ENCODE measurements around the gene TMEM117.
"Not testable (repeated sequence)": the region's sequence is repeated elsewhere in the genome, so short reads cannot be mapped to it uniquely, and the experiment has no call there.

TMEM117 gene

DNA sequence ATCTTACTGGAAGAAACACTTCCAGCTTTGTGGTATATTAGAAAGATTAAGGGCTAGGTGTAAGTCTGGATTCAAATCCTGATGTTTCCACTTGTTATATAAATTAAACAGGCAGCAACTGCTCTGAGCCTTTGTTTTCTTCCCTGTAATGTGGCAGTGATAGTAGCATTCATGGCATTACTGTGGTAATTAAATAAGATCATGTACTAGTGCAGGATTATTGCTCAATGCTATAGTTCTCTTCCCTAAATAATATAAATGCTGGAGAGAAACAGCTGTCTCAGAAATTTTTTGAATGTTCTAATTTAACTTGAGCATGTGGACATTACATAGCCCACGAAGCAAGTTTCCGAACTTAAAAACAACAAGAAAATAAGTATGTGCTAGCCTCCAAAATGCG lies 5.4 kb downstream of the TMEM117 start:
- DNase-seq = no peak

DNA sequence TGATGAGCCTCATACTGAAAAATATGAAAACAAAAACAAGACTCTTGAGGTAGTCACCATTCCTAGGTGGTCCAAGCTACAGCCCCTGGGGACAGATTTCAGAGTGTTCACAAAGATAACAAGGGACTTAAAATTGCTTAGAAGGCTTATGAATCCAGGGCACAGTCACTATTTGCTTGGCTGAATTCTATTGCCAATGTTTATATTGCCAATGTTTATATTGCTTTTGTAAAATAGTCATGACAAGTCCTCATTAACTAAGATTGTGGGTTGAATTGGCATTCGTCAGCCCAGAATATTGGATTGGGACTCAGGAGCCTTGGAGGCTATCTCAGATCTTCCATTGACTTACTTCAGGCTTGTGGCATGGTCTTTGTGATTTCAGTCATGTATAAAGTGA lies 6.4 kb downstream of the TMEM117 start:
- DNase-seq = no peak

DNA sequence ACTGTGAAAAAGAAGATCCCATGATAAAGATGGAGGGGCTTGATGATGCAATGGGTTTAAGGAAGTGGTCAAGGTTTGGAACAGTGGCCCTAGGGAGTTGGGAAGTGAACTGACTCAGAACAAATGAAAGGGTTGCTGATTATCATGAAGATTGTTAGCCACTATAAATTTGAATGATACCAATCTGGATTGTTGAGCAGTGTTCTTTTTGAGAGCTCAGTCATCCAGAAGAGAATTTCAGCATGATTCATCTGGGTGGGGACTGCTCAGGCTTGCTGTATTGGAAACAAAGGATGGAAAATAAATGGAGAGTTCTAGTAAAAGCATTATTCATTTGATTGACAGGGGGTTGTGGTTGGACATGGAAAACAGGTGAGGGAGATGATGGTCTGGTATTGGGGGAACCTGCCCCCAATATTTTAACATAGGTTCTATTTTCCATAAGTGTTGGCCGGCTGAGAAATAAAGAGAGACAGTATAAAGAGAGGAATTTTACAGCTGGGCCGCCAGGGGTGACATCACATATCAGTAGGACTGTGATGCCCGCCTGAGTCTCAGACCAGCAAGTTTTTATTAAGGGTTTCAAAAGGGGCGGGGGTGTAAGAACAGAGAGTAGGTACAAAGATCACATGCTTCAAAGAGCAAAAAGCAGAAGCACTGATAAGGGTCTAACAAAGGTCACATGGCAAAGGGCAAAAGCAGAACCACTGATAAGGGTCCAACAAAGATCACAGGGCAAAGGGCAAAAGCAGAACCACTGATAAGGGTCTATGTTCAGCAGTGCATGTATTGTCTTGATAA lies 11.7 kb downstream of the TMEM117 start:
- DNase-seq = not testable (repeated sequence)

DNA sequence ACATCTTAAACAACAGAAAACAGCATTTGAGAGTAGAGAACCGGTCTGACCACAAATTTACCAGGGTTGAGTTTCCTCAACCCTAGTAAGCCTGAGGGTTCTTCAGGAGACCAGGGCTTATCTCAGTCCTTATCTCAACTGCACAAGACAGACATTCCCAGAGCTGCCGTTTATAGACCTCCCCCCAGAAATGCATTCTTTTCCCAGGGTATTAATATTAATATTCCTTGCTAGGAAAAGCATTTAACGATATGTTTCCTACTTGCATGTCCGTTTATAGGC lies 12.3 kb downstream of the TMEM117 start:
- DNase-seq = no peak

DNA sequence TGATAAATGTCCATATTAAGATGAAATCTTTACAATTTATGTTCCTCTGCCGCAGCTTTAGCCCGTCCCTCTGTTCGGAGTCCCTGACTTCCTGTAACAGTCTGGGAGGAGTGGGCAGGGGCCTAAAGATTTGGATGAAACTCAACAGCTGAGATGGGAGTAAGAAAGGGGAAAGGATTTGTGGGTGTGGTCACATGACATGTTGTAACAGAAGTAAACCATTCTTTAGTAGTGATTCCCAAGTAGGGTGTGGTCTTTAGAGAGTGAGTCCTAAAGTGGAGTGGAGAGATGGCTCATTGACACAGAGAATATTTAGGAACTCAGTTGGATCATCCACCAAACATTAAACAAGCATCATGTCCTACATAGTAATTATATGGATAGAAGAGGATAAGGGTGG lies 12.9 kb downstream of the TMEM117 start:
- no peak for DNase-seq

DNA sequence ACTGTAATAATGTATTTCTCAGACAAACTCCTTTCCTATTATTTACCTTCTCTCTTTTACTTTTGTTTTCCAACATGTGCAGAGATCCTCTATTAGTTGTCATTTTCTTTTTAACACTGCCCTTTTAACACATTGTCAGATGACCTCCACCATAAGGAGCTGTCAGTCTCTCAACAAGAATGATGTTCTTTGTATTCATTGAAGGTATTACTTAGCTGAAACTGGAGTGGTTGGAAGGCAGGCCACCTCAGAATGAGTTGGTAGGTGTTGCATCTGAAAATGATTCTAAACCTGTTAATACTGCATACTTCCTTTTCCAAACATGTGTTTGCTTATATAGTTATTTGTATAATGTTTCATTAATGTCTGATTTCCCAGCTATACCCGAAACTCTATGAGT lies 16.9 kb downstream of the TMEM117 start:
- DNase-seq = no peak

DNA sequence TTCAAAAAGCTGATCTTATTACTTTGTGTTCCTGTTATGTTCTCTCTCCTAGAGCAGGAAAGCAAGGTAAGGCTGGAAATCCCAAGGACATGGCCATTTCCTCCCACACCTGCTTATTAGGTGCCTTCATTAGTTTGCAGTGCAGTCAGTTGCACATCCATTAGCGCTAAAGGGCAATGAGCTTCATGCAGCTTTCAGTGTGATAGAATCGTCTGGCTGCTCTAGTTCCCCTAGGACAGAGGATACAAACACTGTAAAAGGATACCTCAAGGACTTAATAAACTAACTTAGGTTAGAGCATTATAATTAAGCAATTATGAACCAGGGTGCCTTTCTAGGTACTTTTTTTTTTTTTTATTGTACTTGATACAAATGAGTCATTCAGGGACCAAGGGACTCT lies 21.1 kb downstream of the TMEM117 start:
- DNase-seq = no peak

DNA sequence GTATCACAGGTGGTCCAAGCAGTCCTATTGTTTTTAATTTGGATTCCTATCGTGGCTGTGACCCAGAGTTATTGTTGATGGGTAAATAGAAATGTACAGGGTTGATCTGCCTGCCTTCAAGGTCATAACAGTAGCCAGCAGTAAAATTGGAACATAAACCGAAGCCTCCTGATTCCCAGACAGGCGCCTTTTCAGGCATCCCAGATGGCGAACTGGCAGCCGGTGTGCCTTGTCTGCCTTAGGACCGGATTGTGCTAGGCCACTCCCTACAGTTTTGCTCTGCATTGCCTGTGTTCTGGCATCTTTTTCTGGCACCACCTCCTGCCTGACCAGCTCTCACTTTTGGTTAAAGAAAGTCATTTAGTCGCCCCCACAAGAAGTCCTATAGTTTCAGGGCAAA lies 22.2 kb downstream of the TMEM117 start:
- DNase-seq = no peak

DNA sequence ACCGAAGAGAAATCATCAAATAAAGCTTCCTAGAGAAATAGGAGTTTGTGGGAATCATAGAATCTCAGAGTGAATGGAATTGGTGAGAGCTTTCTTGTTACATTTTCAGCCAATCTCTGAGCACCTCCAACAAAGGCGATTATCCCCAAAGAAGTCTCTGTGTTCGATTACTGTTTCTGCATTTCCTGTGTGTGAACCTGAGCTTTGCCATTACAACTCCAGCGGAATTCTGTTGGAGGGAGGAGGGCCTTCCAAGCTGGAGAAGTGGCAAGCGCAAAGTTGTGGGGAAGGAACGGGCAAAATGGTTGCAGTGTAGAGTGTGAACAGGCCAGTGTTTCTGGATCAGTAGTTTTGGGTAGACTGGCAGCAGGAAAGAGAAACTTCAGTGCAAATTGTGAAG lies 23.1 kb downstream of the TMEM117 start:
- no peak for DNase-seq

DNA sequence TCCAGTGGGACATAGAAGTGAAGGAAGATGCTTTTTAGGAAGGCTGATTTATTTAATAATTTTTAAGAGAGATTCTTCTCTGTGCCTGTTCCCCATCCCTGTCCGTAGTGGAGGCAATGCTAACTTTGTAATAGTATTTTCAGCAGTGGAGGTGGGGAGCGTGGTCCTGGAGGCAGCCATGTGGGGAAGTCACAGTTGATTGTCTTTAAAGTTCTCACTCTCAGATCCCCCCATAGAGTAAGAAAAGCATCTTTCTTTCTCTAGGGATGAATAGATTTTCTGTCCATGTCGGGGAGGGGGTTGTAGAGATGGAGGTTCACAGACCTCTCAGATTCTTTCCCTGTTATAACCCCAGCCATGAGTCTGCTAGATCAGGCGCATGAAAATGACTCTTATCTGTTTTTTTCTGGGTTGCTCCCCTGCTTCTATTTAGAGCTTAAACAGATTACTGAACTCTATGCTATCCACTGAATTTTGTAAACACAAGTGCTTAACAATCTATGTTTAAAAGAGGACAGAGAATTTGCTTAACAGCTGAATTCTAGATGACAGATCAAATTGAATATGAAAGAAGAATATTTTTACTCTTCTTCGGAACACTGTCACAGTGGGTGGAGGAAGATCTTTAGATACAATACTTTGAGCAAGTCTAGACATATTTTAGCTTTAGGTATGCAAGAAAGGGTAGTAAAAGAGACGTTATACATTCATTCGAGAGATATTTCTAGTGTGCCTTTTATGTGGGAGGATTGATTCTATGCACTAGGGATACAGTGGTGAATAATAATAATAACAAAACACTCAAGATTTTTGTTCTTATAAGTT lies 25.3 kb downstream of the TMEM117 start:
- no peak for DNase-seq

DNA sequence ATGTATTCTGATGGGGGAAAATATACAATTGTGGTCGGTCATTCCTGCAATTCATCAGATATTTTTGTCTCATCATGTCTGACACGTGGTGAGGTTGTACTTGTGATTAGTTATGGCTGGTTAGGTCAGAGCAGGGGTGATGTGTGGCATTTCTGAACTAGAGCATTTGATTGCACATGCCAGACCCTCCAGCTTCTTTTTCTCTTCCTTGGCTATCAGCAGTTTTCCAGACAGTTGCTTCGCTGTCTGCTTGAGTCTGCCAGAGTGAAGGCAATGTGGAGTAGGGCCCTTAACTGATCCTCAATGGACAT lies 25.9 kb downstream of the TMEM117 start:
- DNase-seq = no peak

DNA sequence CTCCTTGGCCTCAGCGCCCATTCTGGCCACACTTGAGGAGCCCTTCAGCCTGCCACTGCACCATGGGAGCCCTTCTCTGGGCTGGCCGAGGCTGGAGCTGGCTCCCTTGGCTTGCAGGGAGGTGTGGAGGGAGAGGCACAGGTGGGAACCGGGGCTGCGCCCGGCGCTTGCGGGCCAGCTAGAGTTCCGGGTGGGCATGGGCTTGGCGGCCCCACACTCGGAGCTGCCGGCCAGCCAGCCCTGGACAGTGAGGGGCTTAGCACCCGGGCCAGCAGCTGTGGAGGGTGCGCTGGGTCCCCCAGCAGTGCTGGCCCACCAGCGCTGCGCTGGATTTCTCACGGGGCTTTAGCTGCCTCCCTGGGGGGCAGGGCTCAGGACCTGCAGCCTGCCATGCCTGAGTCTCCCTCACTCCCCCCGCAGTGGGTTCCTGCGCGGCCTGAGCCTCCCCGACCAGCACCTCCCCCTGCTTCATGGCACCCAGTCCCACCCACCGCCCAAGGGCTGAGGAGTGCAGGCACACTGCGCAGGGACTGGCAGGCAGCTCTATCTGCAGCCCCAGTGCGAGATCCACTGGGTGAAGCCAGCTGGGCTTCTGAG lies 28.0 kb downstream of the TMEM117 start:
- DNase-seq = no peak

DNA sequence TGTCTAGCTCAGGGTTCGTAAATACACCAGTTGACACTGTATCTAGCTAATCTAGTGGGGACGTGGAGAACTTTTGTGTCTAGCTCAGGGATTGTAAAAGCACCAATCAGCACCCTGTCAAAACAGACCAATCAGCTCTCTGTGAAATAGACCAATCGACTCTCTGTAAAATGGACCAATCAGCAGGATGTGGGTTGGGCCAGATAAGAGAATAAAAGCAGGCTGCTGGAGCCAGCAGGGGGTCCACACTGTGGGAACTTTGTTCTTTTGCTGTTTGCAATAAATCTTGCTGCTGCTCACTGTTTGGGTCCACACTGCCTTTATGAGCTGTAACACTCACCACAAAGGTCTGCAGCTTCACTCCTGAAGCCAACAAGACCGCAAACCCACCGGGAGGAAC lies 28.7 kb downstream of the TMEM117 start:
- DNase-seq = not testable (repeated sequence)

DNA sequence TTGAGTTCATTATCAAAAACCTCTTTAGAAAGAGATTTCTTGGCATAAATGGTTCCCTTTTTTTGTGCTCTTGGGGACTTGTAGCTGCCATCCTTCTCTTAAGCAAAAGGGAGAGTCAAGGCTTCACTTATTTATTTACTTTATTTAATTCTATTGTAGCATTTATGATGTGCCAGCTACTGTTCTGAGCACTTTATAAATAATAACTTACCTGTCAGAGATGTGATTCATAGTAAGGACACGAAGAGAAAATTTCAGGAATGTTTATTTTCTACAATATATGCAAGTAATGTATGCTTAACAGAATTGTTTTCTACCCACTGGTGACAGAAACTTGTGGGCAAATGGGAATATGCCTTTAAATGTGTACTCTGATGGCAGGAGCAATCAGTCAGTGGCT lies 33.3 kb downstream of the TMEM117 start:
- DNase-seq = no peak

DNA sequence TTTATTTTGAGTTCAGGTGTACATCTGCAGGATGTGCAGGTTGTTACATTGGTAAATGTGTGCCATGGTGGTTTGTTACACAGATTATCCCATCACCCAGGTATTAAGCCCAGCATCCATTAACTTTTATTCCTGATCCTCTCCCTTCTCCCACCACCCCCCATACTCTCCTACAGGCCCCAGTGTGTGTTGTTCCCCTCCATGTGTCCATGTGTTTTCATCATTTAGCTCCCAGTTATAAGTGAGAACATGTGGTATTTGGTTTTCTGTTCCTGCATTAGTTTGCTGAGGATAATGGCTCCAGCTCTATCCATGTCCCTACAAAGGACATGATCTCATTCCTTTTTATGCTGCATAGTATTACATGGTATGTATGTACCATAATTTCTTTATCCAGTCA lies 33.9 kb downstream of the TMEM117 start:
- DNase-seq = not testable (repeated sequence)

DNA sequence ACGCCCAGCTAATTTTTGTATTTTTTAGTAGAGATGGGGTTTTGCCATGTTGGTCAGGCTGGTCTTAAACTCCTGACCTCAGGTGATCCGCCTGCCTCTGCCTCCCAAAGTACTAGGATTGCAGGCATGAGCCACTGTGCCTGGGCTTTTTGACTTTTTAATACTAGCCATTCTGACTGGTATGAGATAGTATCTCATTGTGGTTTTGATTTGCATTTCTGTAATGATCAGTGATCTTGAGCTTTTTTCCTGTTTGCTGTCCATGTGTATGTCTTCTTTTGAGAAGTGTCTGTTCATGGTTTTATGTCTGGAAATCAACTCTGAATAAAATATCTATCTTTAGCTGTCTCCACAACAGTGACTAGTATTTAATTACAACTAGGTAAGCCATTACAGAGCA lies 35.4 kb downstream of the TMEM117 start:
- not testable (repeated sequence) for DNase-seq

DNA sequence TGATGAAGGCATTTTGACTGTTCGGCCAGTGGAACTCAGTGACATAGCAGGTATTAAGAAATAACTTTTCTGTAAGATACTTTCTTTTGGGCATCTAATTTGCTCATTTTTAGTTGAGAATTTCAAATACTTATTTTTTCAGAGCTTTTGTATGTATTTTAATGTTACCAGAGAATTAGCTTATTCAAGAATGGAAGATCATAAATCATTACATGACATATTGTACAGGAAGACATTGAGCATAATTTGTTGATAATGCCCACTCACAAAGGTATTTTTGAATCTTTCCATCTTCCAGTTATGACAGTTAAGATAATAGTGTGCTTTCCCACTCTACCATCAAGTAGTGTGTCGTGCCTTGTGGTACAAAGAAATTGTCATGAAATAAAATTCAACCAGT lies 36.5 kb downstream of the TMEM117 start:
- no peak for DNase-seq

DNA sequence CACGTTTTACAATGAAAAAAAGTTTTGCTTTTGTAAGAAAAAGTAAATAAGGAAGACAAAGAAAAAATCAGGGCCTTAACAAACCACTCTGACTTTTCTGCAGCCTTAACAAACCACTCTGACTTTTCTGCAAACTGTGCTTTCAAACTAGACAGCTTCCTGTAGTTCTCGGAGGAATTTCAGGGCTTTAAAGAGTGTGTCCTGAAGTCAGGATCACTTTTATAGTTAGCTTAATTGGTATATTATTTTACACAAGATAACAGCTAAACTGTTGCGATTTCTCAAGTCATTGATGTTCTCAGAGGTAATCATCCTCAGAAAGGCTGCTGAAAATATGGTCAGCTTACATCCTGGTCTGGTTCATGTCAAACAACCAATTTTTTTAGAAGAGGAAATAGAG lies 42.2 kb downstream of the TMEM117 start:
- DNase-seq = no peak

DNA sequence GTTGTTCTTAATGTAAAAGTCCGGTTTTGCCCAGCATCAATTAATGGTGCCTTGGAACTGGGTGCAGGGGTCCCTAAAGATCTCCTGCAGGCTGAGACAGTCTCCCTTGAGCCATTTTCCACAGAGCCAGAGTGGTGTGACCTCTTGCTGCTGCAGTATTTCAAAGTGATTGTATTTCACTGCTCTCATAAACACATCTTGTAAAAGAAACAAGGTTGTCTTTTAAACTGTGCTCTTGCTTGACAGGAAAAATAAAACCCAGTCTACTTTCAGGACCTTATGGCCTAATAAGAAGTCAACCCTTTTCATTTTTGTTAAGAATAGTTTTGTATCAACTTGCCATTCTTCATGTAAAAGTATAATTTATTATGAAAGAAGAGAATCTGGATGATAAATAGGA lies 44.7 kb downstream of the TMEM117 start:
- DNase-seq = no peak

DNA sequence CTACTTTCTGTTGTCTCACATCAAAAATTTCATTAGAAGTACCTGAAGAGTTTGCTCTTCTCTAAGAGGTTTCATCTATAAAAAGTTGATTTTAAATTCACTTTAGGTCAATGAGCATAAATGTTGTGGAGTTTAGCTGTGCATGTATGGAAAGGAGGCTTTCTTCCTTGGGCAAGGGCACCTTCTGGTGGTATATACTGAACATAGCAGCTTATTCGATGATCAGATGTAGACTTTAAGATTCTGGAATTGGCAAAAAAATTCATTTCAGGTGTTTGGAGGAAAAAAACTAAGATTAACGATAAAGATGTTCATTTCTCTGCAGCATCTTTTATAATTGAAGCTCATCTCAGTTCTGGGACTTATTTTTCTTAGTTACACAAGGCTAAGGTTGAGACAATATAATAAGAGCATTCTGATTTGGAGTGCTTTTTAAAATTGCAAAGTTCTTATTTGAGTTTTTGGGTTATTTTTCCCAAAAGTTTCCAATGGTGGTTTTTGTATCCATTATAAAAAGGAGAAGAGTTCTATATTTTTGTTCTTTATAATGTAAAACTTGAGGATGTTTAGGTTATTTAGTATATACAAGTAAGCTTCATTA lies 46.8 kb downstream of the TMEM117 start:
- DNase-seq = peak; percentile 11

DNA sequence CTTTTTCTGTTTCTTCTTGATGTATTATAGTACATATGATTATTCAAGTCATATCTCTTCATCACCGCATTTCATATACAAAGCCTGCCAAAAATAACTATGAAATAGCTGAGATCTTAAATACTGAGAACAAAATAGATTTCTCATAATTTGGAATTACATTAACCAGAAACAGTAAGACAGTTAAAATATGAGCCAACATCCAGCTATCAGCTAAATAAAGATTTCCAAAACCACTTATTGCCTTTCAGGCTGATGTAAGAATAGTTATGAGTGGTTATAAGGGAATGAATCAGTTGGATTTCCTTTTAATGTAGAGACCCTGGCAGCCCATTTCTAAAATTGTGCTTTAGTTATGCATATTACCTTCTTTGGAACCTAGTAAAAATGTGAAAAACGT lies 47.4 kb downstream of the TMEM117 start:
- no peak for DNase-seq

DNA sequence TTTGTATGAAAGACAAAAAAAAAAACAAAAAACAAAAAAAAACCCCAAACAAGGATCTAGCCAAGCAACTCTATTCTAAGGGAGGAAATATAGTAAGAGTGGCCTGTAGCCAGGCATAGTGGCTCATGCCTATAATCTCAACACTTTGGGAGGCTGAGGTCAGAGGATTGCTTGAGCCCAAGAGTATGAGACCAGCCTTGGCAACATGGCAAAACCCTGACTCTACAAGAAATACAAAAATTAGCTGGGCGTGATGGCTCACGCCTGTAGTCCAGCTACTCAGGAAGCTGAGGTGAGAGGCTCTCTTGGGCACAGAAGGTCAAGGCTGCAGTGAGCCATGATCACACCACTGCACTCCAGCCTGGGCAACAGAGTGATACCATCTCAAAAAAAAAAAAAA lies 47.9 kb downstream of the TMEM117 start:
- no peak for DNase-seq

DNA sequence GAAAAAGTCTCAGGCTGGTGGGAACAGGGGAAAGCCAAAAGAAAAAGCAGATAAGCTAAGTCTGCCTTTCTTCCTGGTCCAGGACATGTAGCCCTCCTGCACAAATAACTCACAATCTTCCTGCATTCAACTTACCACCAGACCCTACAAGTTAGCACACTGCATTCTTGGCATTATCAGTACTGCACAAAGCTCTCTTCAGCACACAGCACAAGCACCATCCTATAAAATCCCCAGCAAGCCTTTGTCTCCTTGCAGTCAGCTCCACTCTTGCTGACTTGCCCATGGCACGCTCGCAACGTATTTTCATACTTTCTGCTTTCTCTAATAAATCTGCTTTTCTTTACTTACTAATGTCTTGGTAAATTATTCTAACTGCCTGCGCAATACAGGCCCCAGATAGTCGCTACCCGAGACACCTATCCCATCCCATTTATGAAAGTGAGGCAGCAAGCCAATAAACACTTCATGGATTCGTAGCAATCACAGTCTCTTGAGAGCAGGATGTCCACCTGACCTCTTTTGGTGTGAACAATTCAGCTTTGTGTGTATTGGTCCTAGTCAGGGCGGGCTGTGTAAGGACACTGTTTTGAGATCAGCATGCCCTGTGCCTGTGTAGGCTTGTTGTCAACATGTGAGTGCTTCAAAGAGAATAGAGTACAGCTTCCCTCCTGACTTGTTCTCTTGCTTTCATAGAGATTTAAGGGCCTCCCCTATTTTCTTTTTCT lies 49.0 kb downstream of the TMEM117 start:
- DNase-seq = no peak
